GM12878 (cell line): ENCODE results near the gene PRSS27. TPM values are rescaled to one million over a fixed set of nuclear protein-coding genes. Genes with fewer than 3 reads are reported as not detected.

Experiments used
- ATF3 ChIP-seq: IDR thresholded peaks from 2 replicates; pipeline ENCODE4 v1.6.1; 2011; ENCODE audit warnings: low read depth, mild to moderate bottlenecking, low read length, moderate library complexity, borderline replicate concordance; ENCODE audit errors: extremely low read depth
- BCL11A ChIP-seq: IDR thresholded peaks from 2 replicates; pipeline ENCODE4 v1.6.1; 2011; ENCODE audit warnings: low read depth, low read length
- CEBPB ChIP-seq, 2 experiments: fragments of 150-350 bp in 1 of 2; IDR thresholded peaks; 2 replicates each; pipeline ENCODE4 v1.6.1; 2012 to 2014; ENCODE audit warnings: low read depth in 2 of 2, low read length in 2 of 2, borderline replicate concordance in 1 of 2, inconsistent platforms in 1 of 2
- DPF2 ChIP-seq: fragments of 450-650 bp; IDR thresholded peaks from 2 replicates; pipeline ENCODE4 v1.6.1; 2017; ENCODE audit warnings: mild to moderate bottlenecking
- EGR1 ChIP-seq, 2 experiments: IDR thresholded peaks; 1 replicate in 1 of 2; 2 replicates in 1 of 2; pipeline ENCODE4 v1.6.1; 2011 to 2012; ENCODE audit warnings: low read depth in 2 of 2, low read length in 2 of 2, borderline replicate concordance in 1 of 2, mild to moderate bottlenecking in 1 of 2, moderate library complexity in 1 of 2
- EZH2 ChIP-seq: IDR thresholded peaks from 2 replicates; pipeline ENCODE4 v1.6.1; 2012; ENCODE audit warnings: low read depth, mild to moderate bottlenecking, control low read depth, inconsistent platforms, low read length, borderline replicate concordance; ENCODE audit not compliant: control insufficient read depth
- FOS ChIP-seq: IDR thresholded peaks from 3 replicates; pipeline ENCODE4 v1.6.1; 2011; ENCODE audit warnings: borderline replicate concordance; ENCODE audit not compliant: insufficient read length; ENCODE audit errors: extremely low read depth
- FOXM1 ChIP-seq: IDR thresholded peaks from 2 replicates; pipeline ENCODE4 v1.6.1; 2012; ENCODE audit warnings: low read depth, mild to moderate bottlenecking, inconsistent platforms, low read length, moderate library complexity
- GABPA ChIP-seq: IDR thresholded peaks from 2 replicates; pipeline ENCODE4 v1.6.1; 2014; ENCODE audit warnings: antibody characterized with exemption, low read depth, mild to moderate bottlenecking, inconsistent platforms
- IRF4 ChIP-seq: IDR thresholded peaks from 2 replicates; pipeline ENCODE4 v1.6.1; 2011; ENCODE audit warnings: low read depth, low read length
- MEF2A ChIP-seq: IDR thresholded peaks from 2 replicates; pipeline ENCODE4 v1.6.1; 2011; ENCODE audit warnings: low read depth, mild to moderate bottlenecking, low read length, moderate library complexity; ENCODE audit not compliant: insufficient read depth
- NFYA ChIP-seq: IDR thresholded peaks from 2 replicates; pipeline ENCODE4 v1.6.1; 2011; ENCODE audit warnings: low read depth, mild to moderate bottlenecking, low read length, improper control_type of control experiment, borderline replicate concordance
- POLR2AphosphoS5 ChIP-seq: IDR thresholded peaks from 2 replicates; pipeline ENCODE4 v1.6.1; 2011; ENCODE audit warnings: mild to moderate bottlenecking, low read length, inconsistent platforms
- RELA ChIP-seq: fragments of 450-650 bp; IDR thresholded peaks from 2 replicates; pipeline ENCODE4 v1.8.0; 2014; ENCODE audit warnings: borderline replicate concordance; ENCODE audit not compliant: partially characterized antibody
- SREBF2 ChIP-seq: IDR thresholded peaks from 2 replicates; pipeline ENCODE4 v1.6.1; 2012; ENCODE audit warnings: mild to moderate bottlenecking, low read length
- TAF1 ChIP-seq: IDR thresholded peaks from 2 replicates; pipeline ENCODE4 v1.6.1; 2011; ENCODE audit warnings: mild to moderate bottlenecking, low read depth, low read length, borderline replicate concordance
- TCF12 ChIP-seq: IDR thresholded peaks from 2 replicates; pipeline ENCODE4 v1.6.1; 2011; ENCODE audit warnings: low read depth, mild to moderate bottlenecking, low read length
- ZBED1 ChIP-seq: IDR thresholded peaks from 2 replicates; pipeline ENCODE4 v1.6.1; 2016; ENCODE audit warnings: borderline replicate concordance
- ZNF592 ChIP-seq: fragments of 450-650 bp; IDR thresholded peaks from 2 replicates; pipeline ENCODE4 v1.6.1; 2017; ENCODE audit warnings: mild to moderate bottlenecking, moderate library complexity
- polyA plus RNA-seq, 11 experiments: library from polyadenylated mRNA; depleted of rRNA in 4 of 11; unstranded in 6 of 11; stranded (reverse) in 5 of 11; fragments of >200 nt; fragmentation: Nextera tagmentation in 4 of 11; fragmentation: Illumina TruSeq in 1 of 11; extraction: Ambion mirVana in 4 of 11; extraction: Trizol in 1 of 11; gene quantifications; 1 replicate in 1 of 11; 2 replicates in 10 of 11; pipeline versions ENCODE4 v1.2.1 to v1.2.3, GENCODE V29; 2011 to 2016; ENCODE audit warnings: inconsistent platforms in 2 of 11, missing spikeins in 2 of 11, low read depth in 1 of 11
- total RNA-seq, 4 experiments: library from RNA; depleted of rRNA in 3 of 4; stranded (reverse); fragments of >200 nt in 3 of 4; fragmentation: Illumina TruSeq in 1 of 4; extraction: Trizol in 1 of 4; gene quantifications; 2 replicates each; pipeline versions ENCODE4 v1.2.1 to v1.2.3, GENCODE V29; 2013 to 2021
- TF ChIP-seq, protein P1 (sequence below): fragments of 450-650 bp; IDR thresholded peaks from 2 replicates; pipeline ENCODE4 v1.6.1; 2014; ENCODE audit warnings: mild to moderate bottlenecking
- TF ChIP-seq, protein P2 (sequence below): fragments of 450-650 bp; IDR thresholded peaks from 2 replicates; pipeline ENCODE4 v1.6.1; 2017; ENCODE audit warnings: mild to moderate bottlenecking

PRSS27 gene
- total and polyA plus RNA-seq, 10 of the 15 experiments (the other 5 are each of a cell fraction or from before 2014, with no cell fraction given): 0.18 to 1.8 (median 0.51) TPM; not detected in 2

- TF ChIP-seq, protein P1, sequence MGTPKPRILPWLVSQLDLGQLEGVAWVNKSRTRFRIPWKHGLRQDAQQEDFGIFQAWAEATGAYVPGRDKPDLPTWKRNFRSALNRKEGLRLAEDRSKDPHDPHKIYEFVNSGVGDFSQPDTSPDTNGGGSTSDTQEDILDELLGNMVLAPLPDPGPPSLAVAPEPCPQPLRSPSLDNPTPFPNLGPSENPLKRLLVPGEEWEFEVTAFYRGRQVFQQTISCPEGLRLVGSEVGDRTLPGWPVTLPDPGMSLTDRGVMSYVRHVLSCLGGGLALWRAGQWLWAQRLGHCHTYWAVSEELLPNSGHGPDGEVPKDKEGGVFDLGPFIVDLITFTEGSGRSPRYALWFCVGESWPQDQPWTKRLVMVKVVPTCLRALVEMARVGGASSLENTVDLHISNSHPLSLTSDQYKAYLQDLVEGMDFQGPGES: no peak
- TF ChIP-seq FOXM1 (0 out of 2 replicates have a peak, but pooled peaks have one; percentile 13), EGR1 (IDR thresholded peaks at IDR 0.05; ENCODE audit: borderline replicate concordance in 1 of 2, low read depth in 2 of 2, low read length in 2 of 2) (no peak), DPF2 (peak; percentile 87; the same call in 1 of the 2 replicates), BCL11A (no peak), ZBED1 (no peak), IRF4 (no peak), ATF3 (no peak), NFYA (no peak), SREBF2 (no peak), CEBPB (IDR thresholded peaks at IDR 0.05; ENCODE audit: borderline replicate concordance in 1 of 2, low read depth in 2 of 2, low read length in 2 of 2) (no peak), POLR2AphosphoS5 (peak; percentile 28; the same call in 1 of the 2 replicates), RELA (no peak), ZNF592 (no peak), TCF12 (0 out of 2 replicates have a peak, but pooled peaks have one; percentile 37), FOS (no peak), MEF2A (no peak), GABPA (no peak), TAF1 (0 out of 2 replicates have a peak, but pooled peaks have one; percentile 33), EZH2 (no peak)
- TF ChIP-seq, protein P2, sequence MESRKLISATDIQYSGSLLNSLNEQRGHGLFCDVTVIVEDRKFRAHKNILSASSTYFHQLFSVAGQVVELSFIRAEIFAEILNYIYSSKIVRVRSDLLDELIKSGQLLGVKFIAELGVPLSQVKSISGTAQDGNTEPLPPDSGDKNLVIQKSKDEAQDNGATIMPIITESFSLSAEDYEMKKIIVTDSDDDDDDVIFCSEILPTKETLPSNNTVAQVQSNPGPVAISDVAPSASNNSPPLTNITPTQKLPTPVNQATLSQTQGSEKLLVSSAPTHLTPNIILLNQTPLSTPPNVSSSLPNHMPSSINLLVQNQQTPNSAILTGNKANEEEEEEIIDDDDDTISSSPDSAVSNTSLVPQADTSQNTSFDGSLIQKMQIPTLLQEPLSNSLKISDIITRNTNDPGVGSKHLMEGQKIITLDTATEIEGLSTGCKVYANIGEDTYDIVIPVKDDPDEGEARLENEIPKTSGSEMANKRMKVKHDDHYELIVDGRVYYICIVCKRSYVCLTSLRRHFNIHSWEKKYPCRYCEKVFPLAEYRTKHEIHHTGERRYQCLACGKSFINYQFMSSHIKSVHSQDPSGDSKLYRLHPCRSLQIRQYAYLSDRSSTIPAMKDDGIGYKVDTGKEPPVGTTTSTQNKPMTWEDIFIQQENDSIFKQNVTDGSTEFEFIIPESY: no peak
Measured at GRCh38 chr16:2752850-2753732, 33.1 kb upstream of the PRSS27 start (continued).
